Measurements from ENCODE around the gene PKP1.

The PKP1 gene

GRCh38 chr1:201361652-201362504 lies 78.6 kb downstream of the PKP1 start:
- no peak overlapping the region for H3K4me3 ChIP-seq (ENCODE audit: low read depth, low read length)

DNA sequence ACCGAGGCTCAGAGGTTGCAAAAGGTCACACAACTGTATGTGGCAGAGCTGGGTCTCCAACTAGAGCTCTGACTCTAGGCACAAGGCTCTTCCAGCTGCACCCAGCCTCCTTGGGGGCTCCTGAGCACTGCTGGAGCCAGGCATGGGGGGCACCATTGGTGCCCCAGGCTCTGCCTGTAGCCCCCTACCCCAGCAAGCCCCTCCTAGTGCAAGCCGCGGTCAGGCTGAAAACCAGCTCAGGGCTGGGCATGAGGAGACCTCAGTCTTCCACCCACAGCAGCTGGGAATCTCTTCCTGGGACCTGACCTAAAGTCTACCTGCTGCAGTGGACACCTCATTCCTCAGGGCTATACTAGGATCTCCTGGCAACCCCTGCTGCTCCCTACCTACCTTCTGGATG lies 79.6 kb downstream of the PKP1 start:
- H3K4me3 ChIP-seq (ENCODE audit: low read depth, low read length) = no peak overlapping the region

DNA sequence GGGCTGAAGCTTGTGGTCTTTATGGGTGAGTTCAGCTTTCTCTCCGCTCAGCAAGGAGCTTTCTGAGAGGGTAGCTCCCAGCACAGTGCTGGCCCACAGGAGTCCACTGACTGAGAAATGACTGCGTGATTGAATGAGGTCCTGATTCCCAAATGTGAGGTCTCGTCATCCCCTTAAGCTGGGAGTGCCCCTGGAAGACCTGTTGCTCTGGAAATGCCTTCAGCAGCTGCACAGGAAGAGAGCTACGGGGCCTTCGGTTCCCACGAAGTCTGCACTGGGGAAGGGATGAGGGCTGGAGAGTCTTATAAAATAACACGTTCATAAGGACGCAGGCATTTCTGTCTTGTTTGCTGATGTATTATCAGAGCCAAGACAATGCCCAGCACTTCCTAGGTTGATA lies 80.2 kb downstream of the PKP1 start:
- no peak overlapping the region for H3K4me3 ChIP-seq (ENCODE audit: low read depth, low read length)

GRCh38 chr1:201364808-201365105 lies 81.5 kb downstream of the PKP1 start:
- no peak overlapping the region for H3K4me3 ChIP-seq (ENCODE audit: low read depth, low read length)

GRCh38 chr1:201365251-201365650 lies 81.9 kb downstream of the PKP1 start:
- no peak overlapping the region for H3K4me3 ChIP-seq (ENCODE audit: low read depth, low read length)

DNA sequence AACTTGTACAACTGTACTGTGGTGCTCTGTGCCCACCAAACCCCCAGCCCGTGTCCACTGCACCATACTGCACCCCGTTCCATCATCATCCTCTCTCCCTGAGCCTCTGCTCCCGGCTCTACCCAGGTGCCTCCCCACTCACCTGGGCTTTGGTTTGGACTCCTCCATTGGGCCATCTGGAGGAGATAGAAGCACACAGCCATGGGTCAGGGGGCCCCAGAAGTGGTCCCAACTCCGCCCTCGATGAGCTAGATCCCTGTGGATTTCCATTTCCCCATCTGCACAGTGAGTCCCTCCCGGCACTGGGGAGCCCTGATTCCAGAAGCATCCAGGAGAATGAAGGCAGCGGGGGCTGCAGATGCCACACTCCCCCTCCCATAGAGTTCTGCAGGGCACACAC lies 83.4 kb downstream of the PKP1 start:
- H3K4me3 ChIP-seq (ENCODE audit: low read depth, low read length) = no peak overlapping the region

- H3K4me3 ChIP-seq (ENCODE audit: low read depth, low read length) = no peak overlapping the region
Observed at GRCh38 chr1:201369209-201369608, 85.9 kb downstream of the PKP1 start.

DNA sequence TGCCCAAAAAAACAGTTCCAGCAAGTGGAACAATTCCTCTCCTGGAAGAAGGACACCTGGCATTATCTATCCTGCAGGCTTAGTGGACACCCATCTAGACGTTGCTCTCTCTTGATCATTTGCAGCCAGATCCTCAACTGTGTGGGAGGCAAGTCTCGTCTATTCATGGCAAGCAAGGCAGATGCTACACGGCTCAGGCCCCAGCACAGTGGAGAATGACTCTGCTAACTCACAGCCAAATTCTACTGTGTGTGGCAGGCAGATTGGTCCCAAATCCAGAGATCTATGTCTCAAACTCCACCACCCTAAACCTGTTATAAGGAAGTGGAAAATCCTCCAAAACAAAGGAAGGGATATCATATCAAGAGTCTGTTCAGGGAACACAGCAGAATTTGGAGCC lies 87.2 kb downstream of the PKP1 start:
- no peak overlapping the region for H3K4me3 ChIP-seq (ENCODE audit: low read depth, low read length)

- no peak overlapping the region for H3K4me3 ChIP-seq (ENCODE audit: low read depth, low read length)
Observed at GRCh38 chr1:201371276-201371675, 88.0 kb downstream of the PKP1 start.

DNA sequence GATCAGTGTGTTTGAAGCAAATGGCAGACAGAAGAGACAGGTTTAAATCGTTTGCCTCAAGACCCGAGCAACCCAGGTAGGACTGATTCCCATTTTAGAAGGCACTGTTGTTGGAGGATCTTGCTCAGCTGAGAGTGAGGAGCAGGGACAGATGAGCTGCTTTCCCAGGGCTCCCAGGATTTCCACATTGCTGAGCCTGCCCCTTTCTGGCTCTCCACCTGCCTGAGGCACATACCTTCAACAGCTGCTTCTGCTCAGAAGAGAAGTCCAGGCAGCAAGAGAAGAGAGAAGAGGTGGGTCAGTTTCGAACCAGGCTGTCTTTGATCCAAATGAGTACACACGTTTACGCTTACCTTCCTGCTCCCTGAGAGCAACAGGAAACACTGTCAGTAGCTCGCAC lies 88.5 kb downstream of the PKP1 start:
- no peak overlapping the region for H3K4me3 ChIP-seq (ENCODE audit: low read depth, low read length)

DNA sequence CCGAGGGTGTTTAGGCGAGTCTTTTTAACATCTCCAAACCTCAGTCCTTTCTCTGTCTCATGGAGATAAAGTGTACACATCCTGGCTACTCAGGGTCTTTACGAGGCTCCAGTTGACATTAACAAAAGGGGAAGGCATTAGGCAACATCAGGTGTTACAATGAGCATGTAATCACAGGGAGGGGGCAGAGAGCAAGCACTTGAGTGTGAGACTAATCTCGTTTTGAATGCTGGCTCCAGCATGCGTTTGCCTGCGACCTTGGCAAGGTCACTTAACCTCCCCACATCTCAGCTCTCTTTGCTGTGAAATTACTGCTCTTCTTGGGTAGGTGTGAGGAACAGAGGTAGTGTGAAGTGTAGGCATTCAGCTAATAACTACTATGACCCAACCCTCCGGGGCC lies 91.1 kb downstream of the PKP1 start:
- H3K4me3 ChIP-seq (ENCODE audit: low read depth, low read length) = no peak overlapping the region

- H3K4me3 ChIP-seq (ENCODE audit: low read depth, low read length) = no peak overlapping the region
Observed at GRCh38 chr1:201375169-201375568, 91.9 kb downstream of the PKP1 start.

GRCh38 chr1:201376107-201376463 lies 92.8 kb downstream of the PKP1 start:
- no peak overlapping the region for H3K4me3 ChIP-seq (ENCODE audit: low read depth, low read length)

DNA sequence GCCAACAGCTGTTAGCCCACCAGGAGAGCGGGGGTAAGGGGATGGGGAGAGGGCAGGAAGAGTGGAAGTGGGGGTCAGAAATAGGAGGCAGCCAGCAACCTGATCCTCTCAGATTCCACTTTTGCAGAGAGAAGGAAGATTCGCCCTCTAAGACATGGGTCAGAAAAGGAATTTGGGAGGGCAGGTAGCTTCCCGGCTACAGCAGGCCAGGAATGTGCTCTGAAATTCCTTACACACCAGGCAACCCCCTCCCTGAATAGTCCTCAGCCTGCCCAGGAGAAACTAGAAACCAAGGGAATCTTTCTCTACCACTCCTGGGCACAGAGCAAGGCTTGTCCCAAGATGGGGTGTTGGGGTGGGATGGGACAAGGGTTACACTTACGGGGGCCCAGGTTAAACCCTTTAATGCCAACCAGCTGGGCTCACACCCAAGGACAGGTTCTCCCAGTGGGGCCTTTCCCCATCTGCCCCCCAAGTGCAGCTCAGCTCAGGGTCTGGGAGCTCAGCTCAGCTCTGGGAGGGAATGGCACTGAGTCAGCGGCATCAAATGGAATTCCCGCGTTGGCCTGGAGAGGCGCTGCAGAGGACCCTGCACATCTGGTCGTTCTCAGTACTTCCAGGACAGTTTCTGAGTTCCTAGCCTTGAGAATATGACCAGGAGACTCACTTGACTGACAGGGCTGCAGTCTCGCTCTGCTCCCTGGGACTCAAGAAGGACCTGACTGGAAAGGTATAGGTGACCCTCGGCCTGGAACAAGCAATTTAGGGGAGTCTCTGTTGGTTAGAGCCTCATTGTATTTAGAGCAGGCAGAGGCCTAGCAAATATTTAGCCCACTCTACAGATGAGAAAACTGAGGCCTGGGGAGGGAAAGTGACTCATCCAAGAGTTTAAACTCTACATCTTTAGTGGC lies 93.4 kb downstream of the PKP1 start:
- H3K4me3 ChIP-seq (ENCODE audit: low read depth, low read length) = no peak overlapping the region

DNA sequence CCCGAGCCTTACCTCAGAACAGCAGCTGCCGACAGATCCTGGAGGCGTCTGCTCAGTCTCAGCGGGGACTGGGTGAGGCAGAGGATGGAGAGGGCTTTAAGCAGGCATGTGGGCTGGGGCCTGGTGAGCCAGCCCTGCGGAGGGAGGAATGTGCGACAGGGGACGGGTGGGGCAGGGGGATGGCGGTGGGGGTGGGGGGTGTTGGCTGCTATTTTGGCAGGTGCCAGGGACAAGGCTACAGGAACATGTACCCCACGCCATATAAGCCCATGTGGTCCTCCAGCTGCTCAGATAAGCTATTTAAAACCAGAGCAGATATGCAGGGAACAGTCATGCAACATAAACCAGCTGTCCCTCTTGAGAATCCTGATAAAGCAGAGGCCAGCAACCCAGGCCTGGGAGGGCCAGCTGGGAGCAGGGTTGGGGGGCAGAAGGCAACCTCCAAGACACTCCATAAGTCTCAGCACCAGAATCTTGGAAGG lies 94.3 kb downstream of the PKP1 start, which contains the start of gene TNNT2:
TSS of gene TNNT2 (minus strand) at position 70 of the 482 bp plus-strand sequence. CDS start 4,426 bp downstream, outside the sequence.
- no peak within 1 kb of the TSS for H3K4me3 ChIP-seq (ENCODE audit: low read depth, low read length)

DNA sequence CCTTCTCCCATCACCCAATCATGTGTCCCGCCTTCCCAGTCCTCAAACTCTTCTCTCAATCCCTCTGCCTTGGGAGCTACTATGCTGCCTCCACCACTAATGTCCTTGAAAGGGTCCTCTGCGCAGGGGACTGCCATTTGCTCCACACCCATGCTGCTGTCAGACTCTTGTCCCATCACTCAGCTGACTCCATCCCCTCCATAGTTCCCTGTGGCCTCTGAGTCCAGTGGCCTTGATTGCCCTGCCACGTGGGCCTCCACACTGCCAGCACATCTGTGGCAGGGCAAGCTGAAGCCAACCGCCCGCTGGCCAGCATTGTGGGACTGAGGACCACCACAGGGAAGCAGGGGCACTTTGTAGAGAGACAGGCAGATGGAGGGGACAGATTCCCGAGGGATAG lies 95.5 kb downstream of the PKP1 start:
- H3K4me3 ChIP-seq (ENCODE audit: low read depth, low read length) = no peak overlapping the region

- H3K4me3 ChIP-seq (ENCODE audit: low read depth, low read length) = no peak overlapping the region
Observed at GRCh38 chr1:201379733-201380242, 96.5 kb downstream of the PKP1 start.

DNA sequence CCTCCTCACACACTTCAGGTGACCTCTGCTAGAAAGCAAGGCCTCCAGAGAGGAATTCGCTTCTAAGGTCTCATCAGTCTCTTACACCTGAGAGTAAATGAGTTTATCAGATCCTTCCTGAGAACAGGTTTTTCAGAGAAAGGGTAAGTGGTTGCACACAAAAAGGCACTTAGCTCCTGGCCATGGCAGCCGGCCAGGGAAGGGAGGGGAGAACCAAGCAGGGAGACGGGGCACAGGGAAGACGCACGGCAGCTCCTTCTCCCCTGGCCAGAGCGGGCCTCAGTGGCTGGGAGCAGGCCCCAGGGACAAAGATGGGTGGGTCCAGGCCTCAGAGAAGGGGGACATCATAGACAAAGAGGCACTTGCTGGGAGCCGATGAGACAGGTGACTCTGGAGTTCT lies 97.8 kb downstream of the PKP1 start:
- no peak overlapping the region for H3K4me3 ChIP-seq (ENCODE audit: low read depth, low read length)
